Natural killer cell (primary cell): Measurements from ENCODE around the gene MAB21L4. TPM values are rescaled to one million over a fixed set of nuclear protein-coding genes. Genes with fewer than 3 reads are reported as not detected.

ENCODE experiments used
- ATAC-seq, 3 donors: fragments of 150-1000 bp in 2 of 3; fragments of 200-7000 bp in 1 of 3; cut with Tn5 transposase; 1 replicate in 1 of 3; 2 replicates in 2 of 3; pipeline ENCODE4 v1.10.0; 2021; ENCODE audit warnings: mild to moderate bottlenecking in 2 of 3, moderate library complexity in 2 of 3
- DNase-seq, 2 donors: peaks; one replicate each; pipeline versions ENCODE4 v3.0.0 to v3.0.0-alpha.2; 2013 to 2021; ENCODE audit warnings: mixed read lengths in 1 of 2
- H3K27ac ChIP-seq: one replicate; pipeline ENCODE4 v1.5.1; 2013; ENCODE audit warnings: mild to moderate bottlenecking, low read length
- H3K27me3 ChIP-seq: one replicate; pipeline ENCODE4 v1.6.1; 2013; ENCODE audit warnings: low read length; ENCODE audit not compliant: control insufficient read depth, insufficient read depth
- H3K36me3 ChIP-seq: one replicate; pipeline ENCODE4 v1.6.1; 2013; ENCODE audit warnings: low read length; ENCODE audit not compliant: control insufficient read depth, insufficient read depth
- H3K4me1 ChIP-seq: one replicate; pipeline ENCODE4 v1.6.1; 2013; ENCODE audit warnings: low read length; ENCODE audit not compliant: control insufficient read depth, insufficient read depth
- H3K4me3 ChIP-seq: one replicate; pipeline ENCODE4 v1.5.1; 2013; ENCODE audit warnings: low read length
- H3K9me3 ChIP-seq: one replicate; pipeline ENCODE4 v1.6.1; 2013; ENCODE audit warnings: low read length; ENCODE audit not compliant: control insufficient read depth, insufficient read depth
- H3K27ac Mint-ChIP-seq, 2 donors: one replicate each; pipeline ENCODE4 v1.8.0; 2022; ENCODE audit warnings: mild to moderate bottlenecking in 2 of 2, mixed read lengths in 2 of 2, moderate library complexity in 1 of 2
- H3K27me3 Mint-ChIP-seq, 2 donors: one replicate each; pipeline ENCODE4 v1.8.0; 2022; ENCODE audit warnings: low read depth in 2 of 2, mixed read lengths in 2 of 2
- H3K36me3 Mint-ChIP-seq: one replicate; pipeline ENCODE4 v1.8.0; 2022; ENCODE audit warnings: mixed read lengths
- H3K4me1 Mint-ChIP-seq, 2 donors: one replicate each; pipeline ENCODE4 v1.8.0; 2022; ENCODE audit warnings: mixed read lengths in 2 of 2
- H3K4me3 Mint-ChIP-seq: one replicate; pipeline ENCODE4 v1.8.0; 2022; ENCODE audit warnings: mild to moderate bottlenecking, moderate library complexity, mixed read lengths
- H3K9me3 Mint-ChIP-seq, 2 donors: one replicate each; pipeline ENCODE4 v1.8.0; 2022; ENCODE audit warnings: mixed read lengths in 2 of 2
- CTCF ChIP-seq: fragments of 200-600 bp; IDR thresholded peaks from one replicate; pipeline ENCODE4 v1.8.0; 2022; ENCODE audit warnings: antibody characterized with exemption
- WGBS: methylation state at CpG from one replicate; pipeline ENCODE4 v1.1.7; 2013; ENCODE audit warnings: missing lambda C conversion rate; ENCODE audit not compliant: insufficient coverage; 5-methylcytosine and 5-hydroxymethylcytosine counted together
- intact Hi-C: fragments of 100-400 bp; cut with micrococcal nuclease; formaldehyde crosslinking; loops from one replicate; pipeline ENCODE4 v1.14.2; 2022
- total RNA-seq, 4 donors: library from RNA; stranded (reverse); fragments of 120-200 nt in 1 of 4; gene quantifications; one replicate each; pipeline versions ENCODE4 v1.2.3 to v1.2.4, GENCODE V29; 2013 to 2022

MAB21L4 gene
- total RNA-seq, 3 donors from 2014 or later (not counting 1 experiment from before 2014, with no cell fraction given): not detected

- Histone ChIP-seq H3K4me3 (no peak overlapping the region), H3K27me3 (no peaks in the 10 kb centered on the region), H3K36me3 (no peaks in the 10 kb centered on the region), H3K27ac (no peak overlapping the region), H3K9me3 (no peaks in the 10 kb centered on the region), H3K4me1 (no peaks in the 10 kb centered on the region)
- Mint-ChIP-seq H3K9me3 (no peaks in the 10 kb centered on the region), H3K27me3 (peaks cover 0 to 3% of the 10 kb centered on the region in 2 donors), H3K4me3 (no peak overlapping the region), H3K4me1 (no peaks in the 10 kb centered on the region), H3K27ac (no peak overlapping the region), H3K36me3 (no peaks in the 10 kb centered on the region)
- ATAC-seq (no peak), DNase-seq (no peak)
- no peak for TF ChIP-seq CTCF
- intact Hi-C loops: no loop called here
- 78% methylated on average over 4 of the region's 4 CpGs for WGBS
Observed at GRCh38 chr2:240887631-240888030, 8.3 kb downstream of the MAB21L4 start.

GRCh38 chr2:240886678-240887609, 9.0 kb downstream of the MAB21L4 start:
- Mint-ChIP-seq H3K27me3 (peaks cover 0 to 3% of the 10 kb centered on the region in 2 donors), H3K9me3 (no peaks in the 10 kb centered on the region), H3K27ac (no peak overlapping the region), H3K4me3 (no peak overlapping the region), H3K36me3 (no peaks in the 10 kb centered on the region), H3K4me1 (no peaks in the 10 kb centered on the region)
- no peaks in the 10 kb centered on the region for H3K27me3 ChIP-seq
- 88% methylated on average over 17 of the region's 18 CpGs for WGBS
- intact Hi-C loops: no loop called here
- ATAC-seq: no peak
- H3K36me3 ChIP-seq: no peaks in the 10 kb centered on the region
- no peaks in the 10 kb centered on the region for H3K4me1 ChIP-seq
- no peak overlapping the region for H3K4me3 ChIP-seq
- DNase-seq: no peak
- H3K9me3 ChIP-seq: no peaks in the 10 kb centered on the region
- TF ChIP-seq CTCF: no peak
- H3K27ac ChIP-seq: no peak overlapping the region

GRCh38 chr2:240886023-240886565, 9.9 kb downstream of the MAB21L4 start:
- DNase-seq: no peak
- ATAC-seq: no peak
- Histone ChIP-seq H3K4me3 (no peak overlapping the region), H3K36me3 (no peaks in the 10 kb centered on the region), H3K9me3 (no peaks in the 10 kb centered on the region), H3K27me3 (no peaks in the 10 kb centered on the region), H3K4me1 (no peaks in the 10 kb centered on the region), H3K27ac (no peak overlapping the region)
- H3K27me3 Mint-ChIP-seq: peaks cover 0 to 3% of the 10 kb centered on the region in 2 donors
- no peak overlapping the region for H3K4me3 Mint-ChIP-seq
- no peak overlapping the region for H3K27ac Mint-ChIP-seq
- H3K4me1 Mint-ChIP-seq: no peaks in the 10 kb centered on the region
- intact Hi-C loops: no loop called here
- no peak for TF ChIP-seq CTCF
- H3K9me3 Mint-ChIP-seq: no peaks in the 10 kb centered on the region
- 69% methylated on average over 3 of the region's 5 CpGs for WGBS
- H3K36me3 Mint-ChIP-seq: no peaks in the 10 kb centered on the region
